H9 (cell line): ENCODE measurements around the gene TMEM123. TPM values are rescaled to one million over a fixed set of nuclear protein-coding genes. Genes with fewer than 3 reads are reported as not detected.
A peak's percentile ranks its signal among the peaks of the same experiment; 100 is the strongest.

ENCODE experiments used
- DNase-seq: peaks from one replicate; pipeline ENCODE4 v3.0.0-alpha.2; 2017
- H2AFZ ChIP-seq: one replicate; pipeline ENCODE4 v1.6.1; 2013; ENCODE audit warnings: mild to moderate bottlenecking, low read length, control low read depth, moderate library complexity
- H2AK5ac ChIP-seq: 2 replicates; pipeline ENCODE4 v1.6.1; 2013; ENCODE audit warnings: low read length, control low read depth, mixed read lengths; ENCODE audit not compliant: insufficient read length
- H2BK120ac ChIP-seq: one replicate; pipeline ENCODE4 v1.6.1; 2013; ENCODE audit warnings: low read depth, mild to moderate bottlenecking, low read length, control low read depth, inconsistent platforms; ENCODE audit not compliant: poor library complexity, severe bottlenecking
- H2BK12ac ChIP-seq: 2 replicates; pipeline ENCODE4 v1.6.1; 2013; ENCODE audit warnings: low read length, control low read depth, mixed read lengths, low read depth; ENCODE audit not compliant: insufficient read length
- H2BK15ac ChIP-seq: 2 replicates; pipeline ENCODE4 v1.6.1; 2013; ENCODE audit warnings: low read depth, low read length, control low read depth
- H2BK20ac ChIP-seq: one replicate; pipeline ENCODE4 v1.6.1; 2013; ENCODE audit warnings: low read depth, mild to moderate bottlenecking, low read length, control low read depth, inconsistent platforms; ENCODE audit not compliant: poor library complexity, severe bottlenecking
- H2BK5ac ChIP-seq: 2 replicates; pipeline ENCODE4 v1.6.1; 2013; ENCODE audit warnings: low read length, control low read depth, mixed read lengths; ENCODE audit not compliant: insufficient read length
- H3K14ac ChIP-seq: 2 replicates; pipeline ENCODE4 v1.6.1; 2013; ENCODE audit warnings: low read length, control low read depth; ENCODE audit not compliant: insufficient read depth
- H3K18ac ChIP-seq: 2 replicates; pipeline ENCODE4 v1.6.1; 2013; ENCODE audit warnings: low read depth, mild to moderate bottlenecking, mixed read lengths, low read length, control low read depth; ENCODE audit not compliant: insufficient read length
- H3K23ac ChIP-seq: 2 replicates; pipeline ENCODE4 v1.6.1; 2013; ENCODE audit warnings: low read length, control low read depth, mixed read lengths, low read depth; ENCODE audit not compliant: insufficient read length
- H3K23me2 ChIP-seq: 2 replicates; pipeline ENCODE4 v1.6.1; 2013; ENCODE audit warnings: low read depth, mild to moderate bottlenecking, mixed read lengths, low read length, control low read depth; ENCODE audit not compliant: insufficient read length, poor library complexity, severe bottlenecking
- H3K27ac ChIP-seq: 2 replicates; pipeline ENCODE4 v1.5.1; 2013; ENCODE audit warnings: low read length, control low read depth, mixed read lengths, low read depth; ENCODE audit not compliant: insufficient read length
- H3K27me3 ChIP-seq: 2 replicates; pipeline ENCODE4 v1.6.1; 2013; ENCODE audit warnings: low read length, control low read depth, inconsistent platforms; ENCODE audit not compliant: insufficient read depth
- H3K4ac ChIP-seq: 2 replicates; pipeline ENCODE4 v1.6.1; 2013; ENCODE audit warnings: low read depth, mild to moderate bottlenecking, control low read depth, inconsistent platforms, low read length, moderate library complexity
- H3K4me1 ChIP-seq: 2 replicates; pipeline ENCODE4 v1.6.1; 2013; ENCODE audit warnings: low read length, control low read depth, inconsistent platforms; ENCODE audit not compliant: insufficient read depth
- H3K4me2 ChIP-seq: 2 replicates; pipeline ENCODE4 v1.6.1; 2013; ENCODE audit warnings: low read length, control low read depth, mixed read lengths; ENCODE audit not compliant: insufficient read length, insufficient read depth
- H3K56ac ChIP-seq: 2 replicates; pipeline ENCODE4 v1.6.1; 2013; ENCODE audit warnings: low read depth, mild to moderate bottlenecking, mixed read lengths, low read length, control low read depth; ENCODE audit not compliant: insufficient read length
- H3K79me1 ChIP-seq: 2 replicates; pipeline ENCODE4 v1.6.1; 2013; ENCODE audit warnings: low read depth, mild to moderate bottlenecking, moderate library complexity, low read length, control low read depth, inconsistent platforms; ENCODE audit not compliant: insufficient read depth, poor library complexity, severe bottlenecking
- H3K79me2 ChIP-seq: 2 replicates; pipeline ENCODE4 v1.6.1; 2013; ENCODE audit warnings: low read length, control low read depth, inconsistent platforms; ENCODE audit not compliant: insufficient read depth
- H3K9ac ChIP-seq: 2 replicates; pipeline ENCODE4 v1.6.1; 2013; ENCODE audit warnings: low read length, control low read depth, mixed read lengths; ENCODE audit not compliant: insufficient read length; ENCODE audit errors: extremely low read depth
- H3K9me3 ChIP-seq: one replicate; pipeline ENCODE4 v1.6.1; 2013; ENCODE audit warnings: low read depth, low read length, inconsistent platforms; ENCODE audit not compliant: control insufficient read depth
- H3T11ph ChIP-seq: one replicate; pipeline ENCODE4 v1.6.1; 2013; ENCODE audit warnings: mild to moderate bottlenecking, low read length, control low read depth, inconsistent platforms
- H4K20me1 ChIP-seq: one replicate; pipeline ENCODE4 v1.6.1; 2013; ENCODE audit not compliant: control insufficient read depth, insufficient read length, insufficient read depth
- H4K5ac ChIP-seq: 2 replicates; pipeline ENCODE4 v1.6.1; 2013; ENCODE audit warnings: low read depth, mild to moderate bottlenecking, mixed read lengths, low read length, control low read depth; ENCODE audit not compliant: insufficient read length
- H4K8ac ChIP-seq: replicated peaks from 2 replicates; pipeline ENCODE4 v1.6.1; 2013; ENCODE audit warnings: low read length, control low read depth, mixed read lengths, low read depth; ENCODE audit not compliant: insufficient read length
- H4K91ac ChIP-seq: 2 replicates; pipeline ENCODE4 v1.6.1; 2013; ENCODE audit warnings: low read depth, mild to moderate bottlenecking, moderate library complexity, mixed read lengths, low read length, control low read depth; ENCODE audit not compliant: insufficient read length
- H3K27ac Mint-ChIP-seq, 3 experiments: 2 replicates in 2 of 3; 3 replicates in 1 of 3; pipeline ENCODE4 v1.8.0; 2020 to 2021; ENCODE audit warnings: mixed read lengths in 3 of 3, mild to moderate bottlenecking in 1 of 3, moderate library complexity in 1 of 3
- H3K27me3 Mint-ChIP-seq: 2 replicates; pipeline ENCODE4 v1.8.0; 2021; ENCODE audit warnings: low read depth, mild to moderate bottlenecking, moderate library complexity, mixed read lengths
- H3K36me3 Mint-ChIP-seq, 3 experiments: 2 replicates in 2 of 3; 3 replicates in 1 of 3; pipeline ENCODE4 v1.8.0; 2020 to 2021; ENCODE audit warnings: low read depth in 3 of 3, mixed read lengths in 3 of 3; ENCODE audit not compliant: insufficient read depth in 1 of 3
- H3K4me1 Mint-ChIP-seq, 2 experiments: 2 replicates each; pipeline ENCODE4 v1.8.0; 2020; ENCODE audit warnings: mixed read lengths in 2 of 2
- H3K4me3 Mint-ChIP-seq, 2 experiments: 2 replicates in 1 of 2; 3 replicates in 1 of 2; pipeline ENCODE4 v1.8.0; 2020 to 2021; ENCODE audit warnings: mild to moderate bottlenecking in 2 of 2, mixed read lengths in 2 of 2, moderate library complexity in 1 of 2
- H3K9me3 Mint-ChIP-seq, 2 experiments: 2 replicates in 1 of 2; 3 replicates in 1 of 2; pipeline ENCODE4 v1.8.0; 2020; ENCODE audit warnings: mild to moderate bottlenecking in 2 of 2, mixed read lengths in 2 of 2, moderate library complexity in 1 of 2
- CTCF ChIP-seq: fragments of 200-600 bp; sonication (generic); conservative IDR thresholded peaks from 3 replicates; pipeline ENCODE4 v1.8.0; 2021; ENCODE audit warnings: antibody characterized with exemption, mild to moderate bottlenecking
- WGBS: extraction: QIAGEN DNeasy Blood & Tissue Kit; methylation state at CpG from one replicate; pipeline ENCODE4 v1.1.7; 2013; ENCODE audit warnings: missing lambda C conversion rate, low lambda C conversion rate, mixed read lengths; ENCODE audit not compliant: insufficient read length; ENCODE audit errors: extremely low coverage; 5-methylcytosine and 5-hydroxymethylcytosine counted together
- total RNA-seq: library from RNA; stranded (reverse); gene quantifications from 2 replicates; pipeline ENCODE4 v1.2.1, GENCODE V29; 2021

The TMEM123 gene
- total RNA-seq, 1 experiment from 2014 or later, result 76.7 TPM

GRCh38 chr11:102430158-102430836 is 22.3 kb downstream of the TMEM123 start:
- no peak overlapping the region for H2BK5ac ChIP-seq
- Mint-ChIP-seq H3K4me3 (no peak overlapping the region), H3K9me3 (peaks cover 30 to 37% of the 10 kb centered on the region in 2 experiments), H3K4me1 (peaks cover 11 to 17% of the 10 kb centered on the region in 2 experiments), H3K36me3 (peaks cover 39 to 51% (median 39%) of the 10 kb centered on the region in 3 experiments), H3K27ac (peak overlapping the region in 2 of 3 experiments; percentile 1 to 26; a peak in 2 of 7 replicates), H3K27me3 (peaks cover 4% of the 10 kb centered on the region; the same call in 1 of the 2 replicates)
- no peak overlapping the region for H3K9ac ChIP-seq
- WGBS, result no CpG with 5 or more reads among the region's 3 CpGs
- H2BK20ac ChIP-seq, result peak overlapping the region; percentile 45
- no peak overlapping the region for H4K91ac ChIP-seq
- no peak overlapping the region for H3K14ac ChIP-seq
- H2BK120ac ChIP-seq, result no peak overlapping the region
- H3K9me3 ChIP-seq, result no peaks in the 10 kb centered on the region
- H2AK5ac ChIP-seq, result no peak overlapping the region
- no peak overlapping the region for H4K5ac ChIP-seq
- no peaks in the 10 kb centered on the region for H3K23me2 ChIP-seq
- no peaks in the 10 kb centered on the region for H3K27me3 ChIP-seq
- H3K27ac ChIP-seq, result no peak overlapping the region
- DNase-seq, result no peak
- H4K8ac ChIP-seq, result no peak overlapping the region
- no peaks in the 10 kb centered on the region for H4K20me1 ChIP-seq
- no peaks in the 10 kb centered on the region for H3K79me2 ChIP-seq
- H3K4me2 ChIP-seq, result no peak overlapping the region
- no peak overlapping the region for H2BK12ac ChIP-seq
- no peak overlapping the region for H3K18ac ChIP-seq
- H3K23ac ChIP-seq, result no peak overlapping the region
- no peak overlapping the region for H3T11ph ChIP-seq
- no peak overlapping the region for H2BK15ac ChIP-seq
- H3K79me1 ChIP-seq, result no peaks in the 10 kb centered on the region
- H3K4me1 ChIP-seq, result peaks cover 4% of the 10 kb centered on the region; the same call in 1 of the 2 replicates
- no peak overlapping the region for H2AFZ ChIP-seq
- no peak for TF ChIP-seq CTCF
- H3K56ac ChIP-seq, result no peak overlapping the region
- H3K4ac ChIP-seq, result no peak overlapping the region
